AG10803 (cell line): ENCODE measurements around the gene MID1.

Experiments used
- DNase-seq: peaks from one replicate; pipeline ENCODE4 v3.0.0; 2010; ENCODE audit warnings: low read depth
- H3K4me3 ChIP-seq: 2 replicates; pipeline ENCODE4 v1.5.1; 2011; ENCODE audit warnings: mild to moderate bottlenecking, low read length, control low read depth
- TF ChIP-seq, protein P1 (sequence below): conservative IDR thresholded peaks from 2 replicates; pipeline ENCODE4 v1.5.1; 2011; ENCODE audit warnings: mild to moderate bottlenecking, low read length, control low read depth, inconsistent platforms

The MID1 gene, protein sequence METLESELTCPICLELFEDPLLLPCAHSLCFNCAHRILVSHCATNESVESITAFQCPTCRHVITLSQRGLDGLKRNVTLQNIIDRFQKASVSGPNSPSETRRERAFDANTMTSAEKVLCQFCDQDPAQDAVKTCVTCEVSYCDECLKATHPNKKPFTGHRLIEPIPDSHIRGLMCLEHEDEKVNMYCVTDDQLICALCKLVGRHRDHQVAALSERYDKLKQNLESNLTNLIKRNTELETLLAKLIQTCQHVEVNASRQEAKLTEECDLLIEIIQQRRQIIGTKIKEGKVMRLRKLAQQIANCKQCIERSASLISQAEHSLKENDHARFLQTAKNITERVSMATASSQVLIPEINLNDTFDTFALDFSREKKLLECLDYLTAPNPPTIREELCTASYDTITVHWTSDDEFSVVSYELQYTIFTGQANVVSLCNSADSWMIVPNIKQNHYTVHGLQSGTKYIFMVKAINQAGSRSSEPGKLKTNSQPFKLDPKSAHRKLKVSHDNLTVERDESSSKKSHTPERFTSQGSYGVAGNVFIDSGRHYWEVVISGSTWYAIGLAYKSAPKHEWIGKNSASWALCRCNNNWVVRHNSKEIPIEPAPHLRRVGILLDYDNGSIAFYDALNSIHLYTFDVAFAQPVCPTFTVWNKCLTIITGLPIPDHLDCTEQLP

DNA sequence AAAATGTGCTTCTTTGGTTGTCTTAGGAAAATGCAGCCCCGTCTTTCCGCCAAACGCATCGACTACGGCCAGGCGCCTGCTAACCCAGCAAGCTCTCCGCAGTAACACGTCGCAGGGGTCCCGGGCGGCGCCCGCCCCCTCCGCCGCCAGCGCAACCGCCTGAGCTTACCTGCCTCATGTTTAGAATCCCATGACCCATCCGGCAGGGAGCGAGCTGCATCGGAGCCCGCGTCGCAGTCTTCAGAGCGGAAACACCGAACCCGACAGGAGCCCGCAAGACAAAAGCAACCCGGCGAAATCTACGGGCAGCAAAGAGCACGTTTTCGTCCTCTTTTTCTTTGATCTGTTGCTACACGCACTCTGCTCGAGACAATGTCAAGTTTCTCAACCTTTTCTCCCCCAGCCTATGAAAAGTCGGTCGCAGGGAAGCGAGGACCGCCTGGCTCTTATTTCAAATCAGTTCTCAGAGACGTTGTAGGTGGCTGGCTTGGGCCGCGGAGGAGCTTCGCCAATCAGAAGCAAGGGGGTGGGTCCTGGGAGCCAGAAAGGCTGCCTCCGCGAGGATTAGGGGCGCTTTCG lies at the start of gene MID1:
Gene MID1, minus strand, starts transcription at position 465 of the 579 bp plus-strand sequence. CDS start 53,038 bp downstream, outside the sequence.
- TF ChIP-seq, protein P1, sequence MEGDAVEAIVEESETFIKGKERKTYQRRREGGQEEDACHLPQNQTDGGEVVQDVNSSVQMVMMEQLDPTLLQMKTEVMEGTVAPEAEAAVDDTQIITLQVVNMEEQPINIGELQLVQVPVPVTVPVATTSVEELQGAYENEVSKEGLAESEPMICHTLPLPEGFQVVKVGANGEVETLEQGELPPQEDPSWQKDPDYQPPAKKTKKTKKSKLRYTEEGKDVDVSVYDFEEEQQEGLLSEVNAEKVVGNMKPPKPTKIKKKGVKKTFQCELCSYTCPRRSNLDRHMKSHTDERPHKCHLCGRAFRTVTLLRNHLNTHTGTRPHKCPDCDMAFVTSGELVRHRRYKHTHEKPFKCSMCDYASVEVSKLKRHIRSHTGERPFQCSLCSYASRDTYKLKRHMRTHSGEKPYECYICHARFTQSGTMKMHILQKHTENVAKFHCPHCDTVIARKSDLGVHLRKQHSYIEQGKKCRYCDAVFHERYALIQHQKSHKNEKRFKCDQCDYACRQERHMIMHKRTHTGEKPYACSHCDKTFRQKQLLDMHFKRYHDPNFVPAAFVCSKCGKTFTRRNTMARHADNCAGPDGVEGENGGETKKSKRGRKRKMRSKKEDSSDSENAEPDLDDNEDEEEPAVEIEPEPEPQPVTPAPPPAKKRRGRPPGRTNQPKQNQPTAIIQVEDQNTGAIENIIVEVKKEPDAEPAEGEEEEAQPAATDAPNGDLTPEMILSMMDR: no peak
- H3K4me3 ChIP-seq: peak within 1 kb of the TSS; percentile 72
- peak; percentile 68 for DNase-seq

DNA sequence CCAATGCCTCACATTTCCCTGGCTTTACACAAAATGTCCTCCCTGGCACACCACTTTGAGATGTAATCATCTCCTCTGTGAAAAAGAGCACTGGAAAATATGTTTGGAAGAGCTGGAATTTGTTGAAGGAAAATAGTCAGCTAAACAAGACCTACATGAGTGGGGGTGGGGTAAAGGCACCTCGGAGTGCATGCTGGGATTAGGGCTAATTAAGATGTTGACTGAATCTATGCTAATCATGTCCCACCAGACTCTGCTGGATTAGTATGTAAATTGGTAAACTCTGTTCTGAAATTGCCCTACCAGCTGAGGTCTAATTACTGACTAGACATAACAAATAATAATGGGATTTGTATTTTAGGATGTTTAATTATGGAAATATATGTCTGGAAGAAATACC lies 46.8 kb upstream of the MID1 start:
- TF ChIP-seq, protein P1: no peak
- no peak for DNase-seq
- H3K4me3 ChIP-seq: no peak overlapping the region

DNA sequence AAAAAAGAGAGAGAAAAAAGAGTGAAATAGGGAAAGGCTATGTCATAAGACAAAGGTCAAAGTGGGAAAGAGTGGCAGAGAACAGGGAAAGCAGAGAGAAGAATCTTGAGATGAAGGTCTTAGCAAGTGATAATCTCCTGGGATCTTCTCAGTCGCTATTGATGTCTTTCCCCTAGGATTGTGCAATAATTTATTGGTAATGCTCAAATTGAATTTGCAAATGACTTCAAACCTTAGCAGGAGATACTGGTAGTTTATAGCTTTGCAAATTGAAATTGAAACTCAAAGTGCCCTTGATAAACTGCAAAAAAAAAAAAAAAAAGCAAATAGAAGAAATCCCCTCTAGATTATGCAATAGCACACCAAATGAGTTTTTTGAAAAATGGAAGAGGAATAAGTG lies 45.7 kb upstream of the MID1 start:
- DNase-seq: no peak
- H3K4me3 ChIP-seq: no peak overlapping the region
- TF ChIP-seq, protein P1: no peak

DNA sequence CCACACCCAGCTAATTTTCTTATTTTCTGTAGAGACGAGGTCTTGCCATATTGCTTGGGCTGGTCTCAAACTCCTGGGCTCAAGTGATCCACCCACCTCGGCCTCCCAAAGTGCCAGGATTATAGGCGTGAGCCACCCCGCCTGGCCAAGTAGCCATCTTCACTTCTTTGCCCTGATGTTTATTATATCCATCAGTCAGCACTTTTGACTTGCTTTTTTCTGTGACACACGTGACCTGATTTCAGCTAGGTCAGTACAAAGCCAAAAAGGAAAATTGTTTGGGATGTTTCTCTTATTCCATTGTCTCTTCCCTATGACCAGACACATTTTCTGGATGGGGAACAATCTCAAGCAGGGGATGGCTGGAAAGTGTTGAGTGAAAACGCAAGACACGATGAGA lies 45.3 kb upstream of the MID1 start:
- H3K4me3 ChIP-seq: no peak overlapping the region
- no peak for DNase-seq
- TF ChIP-seq, protein P1: no peak

DNA sequence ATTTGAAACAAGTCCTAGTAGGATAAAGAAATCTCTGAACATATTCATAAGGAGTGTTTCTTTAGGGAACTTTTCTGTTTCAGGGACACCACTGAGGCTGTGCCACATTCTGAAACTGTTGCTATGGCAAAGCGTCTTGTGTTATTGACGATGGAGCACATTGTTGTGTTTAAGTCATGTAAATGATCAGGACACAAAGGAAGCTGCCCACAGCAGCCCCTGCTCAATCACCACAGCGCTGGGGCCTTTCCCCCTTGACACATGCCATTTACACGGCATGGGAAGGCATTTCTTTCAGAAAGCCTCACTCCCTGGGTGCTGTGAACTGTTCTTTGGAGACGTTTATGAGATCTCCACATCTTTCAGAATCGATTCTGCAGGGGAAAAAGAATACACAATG lies 39.8 kb upstream of the MID1 start:
- TF ChIP-seq, protein P1: no peak
- DNase-seq: no peak
- H3K4me3 ChIP-seq: no peak overlapping the region

DNA sequence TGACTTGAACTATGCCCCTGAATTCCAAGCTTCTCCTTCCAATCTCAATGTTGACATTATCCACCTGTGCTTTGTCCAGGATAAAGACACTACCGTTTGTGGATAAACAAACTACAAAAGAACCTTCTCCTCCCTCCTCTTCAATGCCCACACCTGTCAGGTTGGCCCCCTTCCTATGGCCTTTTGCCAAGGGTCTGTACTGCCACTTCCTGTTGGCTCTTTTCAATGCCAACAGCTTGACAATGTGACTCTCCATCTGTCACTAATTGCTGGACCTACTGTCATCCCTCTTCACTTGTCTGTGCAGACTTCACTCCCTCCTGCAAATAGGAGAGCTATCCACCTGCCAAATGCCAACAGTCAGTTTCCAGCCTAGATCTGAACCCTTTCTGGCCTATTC lies 35.8 kb upstream of the MID1 start:
- TF ChIP-seq, protein P1: no peak
- no peak for DNase-seq
- H3K4me3 ChIP-seq: no peak overlapping the region
